Activated T-helper 1 cell treated with Interleukin-2 at 50 U/mL for 16 hours (primary cell): Measurements from ENCODE around the gene CREBL2.

ENCODE experiments used
- DNase-seq: peaks from one replicate; pipeline ENCODE4 v3.0.0-alpha.2; 2020; ENCODE audit warnings: low read depth

The CREBL2 gene

GRCh38 chr12:12681061-12681765, 69.5 kb downstream of the CREBL2 start:
- DNase-seq: no peak

- no peak for DNase-seq
These were observed 70.6 kb downstream of the CREBL2 start for GRCh38 chr12:12682284-12682683.

- no peak for DNase-seq
These were observed 71.5 kb downstream of the CREBL2 start for GRCh38 chr12:12683136-12683697.

- DNase-seq: no peak
These were observed 72.0 kb downstream of the CREBL2 start for GRCh38 chr12:12683725-12684124.

- DNase-seq: no peak
These were observed 72.9 kb downstream of the CREBL2 start for GRCh38 chr12:12684375-12685106.

GRCh38 chr12:12685305-12685704, 73.6 kb downstream of the CREBL2 start:
- DNase-seq: no peak

- DNase-seq: no peak
These were observed 74.8 kb downstream of the CREBL2 start for GRCh38 chr12:12686472-12686871.

GRCh38 chr12:12686925-12687324, 75.2 kb downstream of the CREBL2 start:
- DNase-seq: no peak

- no peak for DNase-seq
These were observed 78.1 kb downstream of the CREBL2 start for GRCh38 chr12:12689647-12690300.

GRCh38 chr12:12691549-12691948, 79.9 kb downstream of the CREBL2 start:
- no peak for DNase-seq

GRCh38 chr12:12693111-12693671, 81.5 kb downstream of the CREBL2 start:
- no peak for DNase-seq
